ENCODE measurements around the gene XYLB.

The XYLB gene

DNA sequence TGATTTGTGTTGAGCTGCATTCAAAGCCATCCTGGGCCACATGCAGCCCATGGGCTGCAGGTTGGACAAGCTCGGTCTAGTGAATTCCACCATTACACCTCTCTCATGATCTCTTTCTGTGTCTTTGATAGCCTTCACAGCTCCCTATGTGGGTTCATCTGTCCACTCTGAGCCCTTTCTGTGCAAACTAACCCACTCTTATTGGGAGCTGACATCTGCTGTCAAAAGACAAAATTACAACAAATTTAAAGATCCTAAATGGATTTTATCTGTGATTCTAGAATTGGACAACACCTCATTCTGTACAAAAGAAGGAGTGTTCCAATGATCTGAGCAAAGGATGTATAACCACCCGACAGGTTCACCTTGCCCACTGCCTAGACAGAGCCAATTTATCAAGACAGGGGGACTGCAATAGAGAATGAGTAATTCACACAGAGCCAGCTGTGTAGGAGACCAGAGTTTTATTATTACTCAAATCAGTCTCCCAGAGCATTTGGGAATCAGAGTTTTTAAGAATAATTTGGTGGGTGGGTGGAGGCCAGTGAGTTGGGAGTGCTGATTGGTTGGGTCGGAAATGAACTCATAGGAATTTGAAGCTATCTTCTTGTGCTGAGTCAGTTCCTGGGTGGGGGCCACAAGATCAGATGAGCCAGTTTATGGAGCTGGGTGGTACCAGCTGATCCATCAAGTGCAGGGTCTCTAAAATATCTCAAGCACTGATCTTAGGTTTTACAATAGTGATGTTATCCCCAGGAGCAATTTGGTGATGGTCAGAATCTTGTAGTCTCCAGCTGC lies 2.6 kb upstream of the XYLB start:
- no peak for DNase-seq (ENCODE audit: extremely low read depth, insufficient read length)
- Histone ChIP-seq H3K4me3 (replicated peaks; ENCODE audit: low read depth, low read length) (no peak overlapping the region), H3K36me3 (ENCODE audit: control insufficient read depth, insufficient read depth, low read length) (no peaks in the 10 kb centered on the region), H3K27me3 (replicated peaks; ENCODE audit: control insufficient read depth, insufficient read depth, low read length) (no peaks in the 10 kb centered on the region)
- no peak for TF ChIP-seq CTCF (IDR thresholded peaks at IDR 0.05; ENCODE audit: insufficient read depth, low read length, poor library complexity, severe bottlenecking)

- Histone ChIP-seq H3K27me3 (replicated peaks; ENCODE audit: control insufficient read depth, insufficient read depth, low read length) (no peaks in the 10 kb centered on the region), H3K36me3 (ENCODE audit: control insufficient read depth, insufficient read depth, low read length) (no peaks in the 10 kb centered on the region), H3K4me3 (replicated peaks; ENCODE audit: low read depth, low read length) (peak overlapping the region; percentile 77; the same call in 1 of the 2 replicates)
- no peak for TF ChIP-seq CTCF (IDR thresholded peaks at IDR 0.05; ENCODE audit: insufficient read depth, low read length, poor library complexity, severe bottlenecking)
- no peak for DNase-seq (ENCODE audit: extremely low read depth, insufficient read length)
Observed at GRCh38 chr3:38345879-38346586, 552 bp upstream of the XYLB start.

DNA sequence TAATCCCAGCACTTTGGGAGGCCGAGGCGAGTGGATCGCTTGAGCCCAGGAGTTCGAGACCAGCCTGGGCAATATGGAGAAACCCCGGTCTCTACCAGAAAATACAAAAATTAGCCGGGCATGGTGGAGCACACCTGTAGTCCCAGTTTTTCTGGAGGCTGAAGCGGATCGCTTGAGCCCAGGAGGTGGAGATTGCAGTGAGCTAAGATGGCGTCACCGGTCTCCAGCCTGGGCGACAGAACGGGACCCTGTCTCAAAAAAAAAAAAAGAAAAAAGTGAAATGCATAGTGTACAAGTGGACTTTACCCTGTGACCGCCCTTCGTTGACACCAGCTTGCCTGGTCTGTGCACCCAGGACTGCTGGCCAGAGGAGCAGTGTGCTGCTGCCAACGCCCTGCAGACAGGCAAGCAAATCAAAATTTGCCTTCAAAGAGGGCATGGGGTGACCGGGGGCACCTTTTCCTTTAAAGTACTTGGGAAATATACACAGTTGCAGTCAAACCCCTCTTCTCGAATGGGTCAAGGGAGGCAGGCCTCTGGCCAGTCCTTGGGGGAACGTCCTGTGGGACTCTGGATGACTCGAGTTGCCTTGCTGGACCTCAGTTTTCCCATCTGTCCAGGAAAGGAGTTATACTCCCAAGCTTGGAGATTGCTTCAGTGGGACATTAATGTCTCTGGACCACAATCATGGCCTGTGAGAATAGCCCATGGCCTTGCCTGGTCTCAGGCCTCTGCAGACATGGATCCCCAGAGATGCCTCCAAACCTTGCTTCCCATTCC lies 1.0 kb downstream of the XYLB start:
- Histone ChIP-seq H3K36me3 (ENCODE audit: control insufficient read depth, insufficient read depth, low read length) (no peaks in the 10 kb centered on the region), H3K4me3 (replicated peaks; ENCODE audit: low read depth, low read length) (peak overlapping the region; percentile 77), H3K27me3 (replicated peaks; ENCODE audit: control insufficient read depth, insufficient read depth, low read length) (no peaks in the 10 kb centered on the region)
- TF ChIP-seq CTCF (IDR thresholded peaks at IDR 0.05; ENCODE audit: insufficient read depth, low read length, poor library complexity, severe bottlenecking) = no peak
- no peak for DNase-seq (ENCODE audit: extremely low read depth, insufficient read length)

DNA sequence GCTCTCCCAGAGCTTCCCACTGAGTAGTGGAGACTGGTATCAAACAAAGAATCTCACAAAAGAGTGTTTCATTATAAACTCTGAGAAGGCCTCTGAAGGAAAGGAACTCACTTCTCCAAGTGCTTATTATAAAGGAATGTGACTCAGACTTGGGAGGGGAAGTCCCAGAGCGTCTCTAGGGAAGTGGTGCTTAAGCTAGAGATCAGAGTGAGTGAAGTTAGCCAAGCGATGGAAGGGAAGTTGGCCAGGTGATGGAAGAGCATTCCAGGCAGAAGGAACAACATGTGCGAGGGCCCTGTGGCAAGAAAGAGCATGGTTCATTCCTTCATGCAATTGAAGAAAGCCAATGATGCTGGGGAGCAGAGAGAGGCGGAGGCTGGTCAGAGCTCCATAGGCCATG lies 2.3 kb downstream of the XYLB start:
- no peak for TF ChIP-seq CTCF (IDR thresholded peaks at IDR 0.05; ENCODE audit: insufficient read depth, low read length, poor library complexity, severe bottlenecking)
- no peak for DNase-seq (ENCODE audit: extremely low read depth, insufficient read length)
- no peak overlapping the region for H3K4me3 ChIP-seq (replicated peaks; ENCODE audit: low read depth, low read length)
- no peaks in the 10 kb centered on the region for H3K27me3 ChIP-seq (replicated peaks; ENCODE audit: control insufficient read depth, insufficient read depth, low read length)
- H3K36me3 ChIP-seq (ENCODE audit: control insufficient read depth, insufficient read depth, low read length) = no peaks in the 10 kb centered on the region

DNA sequence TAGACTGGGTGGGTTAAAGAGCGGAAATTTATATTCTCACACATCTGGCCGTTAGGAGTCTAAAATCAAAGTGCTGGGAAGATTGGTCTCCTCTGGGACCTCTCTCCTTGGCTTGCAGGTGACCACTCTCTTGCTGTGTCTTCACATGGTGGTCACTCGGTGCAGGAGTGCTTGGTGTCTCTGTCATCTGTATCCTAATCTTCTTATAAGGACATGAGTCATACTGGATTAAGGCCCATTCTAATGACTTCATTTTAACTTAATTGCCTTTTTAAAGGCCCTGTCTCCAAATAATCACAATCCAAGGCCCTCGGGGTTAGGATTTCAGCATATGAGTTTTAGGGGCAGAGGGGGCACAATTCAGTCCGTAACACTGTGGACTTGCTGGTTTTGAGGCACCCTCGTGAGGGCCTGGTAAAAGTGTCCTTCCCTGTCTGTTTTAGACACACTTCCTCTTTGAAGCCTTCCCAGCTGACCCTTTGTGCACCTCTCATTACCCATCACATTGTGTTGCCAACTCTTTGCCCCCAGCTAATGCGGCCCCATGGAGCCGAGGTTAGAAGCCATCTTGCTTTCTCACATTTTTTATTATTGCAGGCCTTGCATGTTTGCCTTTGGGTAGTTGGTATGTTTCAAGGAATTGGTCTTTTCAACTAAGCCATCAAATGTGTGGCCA lies 3.2 kb downstream of the XYLB start:
- Histone ChIP-seq H3K36me3 (ENCODE audit: control insufficient read depth, insufficient read depth, low read length) (no peaks in the 10 kb centered on the region), H3K27me3 (replicated peaks; ENCODE audit: control insufficient read depth, insufficient read depth, low read length) (no peaks in the 10 kb centered on the region), H3K4me3 (replicated peaks; ENCODE audit: low read depth, low read length) (no peak overlapping the region)
- no peak for DNase-seq (ENCODE audit: extremely low read depth, insufficient read length)
- no peak for TF ChIP-seq CTCF (IDR thresholded peaks at IDR 0.05; ENCODE audit: insufficient read depth, low read length, poor library complexity, severe bottlenecking)
